ENCODE measurements around the gene IGF2.

GRCh38 chr11:2144544-2145248, 5.5 kb upstream of the IGF2 start:
- TF ChIP-seq SUZ12 (IDR thresholded peaks at IDR 0.05; ENCODE audit: extremely low read depth, insufficient read depth, insufficient read length) (no peak), ZNF274 (IDR thresholded peaks at IDR 0.05; ENCODE audit: low read depth, low read length) (no peak)
